Endothelial cell of umbilical vein (primary cell): Measurements from ENCODE around the gene NTRK2. TPM values are rescaled to one million over a fixed set of nuclear protein-coding genes. Genes with fewer than 3 reads are reported as not detected.

Source experiments
- BruUV-seq: library from RNA; stranded (reverse); fragments of 400-500 nt; replicated peaks from 2 replicates; lab custom pipeline; 2021; lab: Mats Ljungman, UMichigan
- CTCF ChIA-PET: fragments of 300-600, 350-600 bp; sonication (Branson Sonifier 250); formaldehyde crosslinking; loops from one replicate; lab custom pipeline; 2021; ENCODE audit warnings: antibody characterized with exemption, inconsistent platforms; lab: Charles Lee
- POLR2A ChIA-PET: fragments of 300-600, 350-600 bp; sonication (Branson Sonifier 250); formaldehyde crosslinking; loops from one replicate; lab custom pipeline; 2021; ENCODE audit warnings: antibody characterized with exemption, inconsistent platforms; lab: Charles Lee
- DNase-seq: peaks from one replicate; pipeline ENCODE4 v3.0.0-alpha.2; 2011; ENCODE audit warnings: low read depth, low spot score
- FAIRE-seq: peaks from 2 replicates; lab custom pipeline; 2011; peaks lifted over from hg19 to GRCh38; lab: Jason Lieb, UNC
- H2AFZ ChIP-seq: 2 replicates; pipeline ENCODE4 v1.6.0; 2012; ENCODE audit warnings: low read depth, low read length, control low read depth, inconsistent platforms
- H3K27ac ChIP-seq: 2 replicates; pipeline ENCODE4 v1.5.1; 2011; ENCODE audit warnings: low read depth, mild to moderate bottlenecking, control low read depth, low read length, moderate library complexity; ENCODE audit not compliant: insufficient read depth
- H3K27me3 ChIP-seq, 2 experiments: 2 replicates each; pipeline versions ENCODE4 v1.6.0 to v1.6.1; 2011; ENCODE audit warnings: low read length in 2 of 2, mixed read lengths in 1 of 2; ENCODE audit not compliant: control insufficient read depth in 2 of 2, insufficient read depth in 2 of 2
- H3K36me3 ChIP-seq, 2 experiments: 2 replicates in 1 of 2; 3 replicates in 1 of 2; pipeline ENCODE4 v1.5.1; 2011; ENCODE audit warnings: low read length in 2 of 2, mild to moderate bottlenecking in 1 of 2, moderate library complexity in 1 of 2; ENCODE audit not compliant: control insufficient read depth in 2 of 2, insufficient read depth in 2 of 2; ENCODE audit errors: extremely low read depth in 1 of 2
- H3K4me1 ChIP-seq: 3 replicates; pipeline ENCODE4 v1.5.1; 2011; ENCODE audit warnings: mild to moderate bottlenecking, low read length; ENCODE audit not compliant: control insufficient read depth, insufficient read depth; ENCODE audit errors: extremely low read depth
- H3K4me2 ChIP-seq: 2 replicates; pipeline ENCODE4 v1.6.1; 2011; ENCODE audit warnings: low read length, control low read depth, mixed read lengths; ENCODE audit not compliant: insufficient read depth
- H3K4me3 ChIP-seq, 3 experiments: fragments of 200-600 bp in 1 of 3; sonication (generic), shearing (Covaris generic) in 1 of 3; replicated peaks in 1 of 3; 2 replicates each; pipeline ENCODE4 v1.5.1; 2011 to 2016; ENCODE audit warnings: control low read depth in 3 of 3, low read length in 3 of 3, mild to moderate bottlenecking in 2 of 3, inconsistent platforms in 1 of 3, low read depth in 1 of 3, moderate library complexity in 1 of 3; ENCODE audit not compliant: insufficient read depth in 1 of 3
- H3K79me2 ChIP-seq: 2 replicates; pipeline ENCODE4 v1.6.0; 2012; ENCODE audit warnings: low read length, inconsistent platforms; ENCODE audit not compliant: control insufficient read depth, insufficient read depth
- H3K9ac ChIP-seq: replicated peaks from 2 replicates; pipeline ENCODE3; 2011; ENCODE audit warnings: low read length, control low read depth; ENCODE audit not compliant: insufficient read depth; ENCODE audit errors: extremely low read depth
- H3K9me1 ChIP-seq: replicated peaks from 3 replicates; pipeline ENCODE4 v1.6.0; 2011; ENCODE audit warnings: mild to moderate bottlenecking, low read length; ENCODE audit not compliant: control insufficient read depth, insufficient read depth; ENCODE audit errors: extremely low read depth
- H3K9me3 ChIP-seq: replicated peaks from 2 replicates; pipeline ENCODE4 v1.5.1; 2012; ENCODE audit warnings: low read length, inconsistent platforms; ENCODE audit not compliant: control insufficient read depth, insufficient read depth
- H4K20me1 ChIP-seq: replicated peaks from 2 replicates; pipeline ENCODE3; 2011; ENCODE audit warnings: mild to moderate bottlenecking, low read length; ENCODE audit not compliant: control insufficient read depth, insufficient read depth; ENCODE audit errors: extremely low read depth
- EZH2 ChIP-seq: IDR thresholded peaks from 2 replicates; pipeline ENCODE4 v1.6.1; 2012; ENCODE audit warnings: borderline replicate concordance, low read depth, mild to moderate bottlenecking, moderate library complexity, low read length, inconsistent platforms; ENCODE audit not compliant: severe bottlenecking
- FOS ChIP-seq: IDR thresholded peaks from 2 replicates; pipeline ENCODE4 v1.6.1; 2011; ENCODE audit warnings: mild to moderate bottlenecking, low read length, moderate library complexity, borderline replicate concordance; ENCODE audit not compliant: insufficient read depth
- GATA2 ChIP-seq: IDR thresholded peaks from 2 replicates; pipeline ENCODE4 v1.7.0; 2011; ENCODE audit warnings: low read depth, mild to moderate bottlenecking, moderate library complexity, mixed read lengths, low read length; ENCODE audit not compliant: insufficient read length, insufficient read depth
- JUN ChIP-seq: IDR thresholded peaks from 2 replicates; pipeline ENCODE4 v1.6.1; 2011; ENCODE audit warnings: borderline replicate concordance, low read depth; ENCODE audit not compliant: insufficient read length, insufficient read depth
- MYC ChIP-seq: IDR thresholded peaks from one replicate; pipeline ENCODE4 v1.6.1; 2011; ENCODE audit warnings: mild to moderate bottlenecking, low read depth, low read length
- POLR2A ChIP-seq: IDR thresholded peaks from 2 replicates; pipeline ENCODE4 v1.6.1; 2012; ENCODE audit warnings: low read depth, mild to moderate bottlenecking, control low read depth, low read length
- POLR2AphosphoS5 ChIP-seq: IDR thresholded peaks from 2 replicates; pipeline ENCODE4 v1.6.1; 2012; ENCODE audit warnings: low read depth, mild to moderate bottlenecking, control low read depth, low read length, moderate library complexity; ENCODE audit not compliant: insufficient read depth
- dilution Hi-C: fragments of 300-500 bp; cut with MboI; formaldehyde crosslinking; loops from one replicate; pipeline ENCODE4 v1.15.0; 2019; ENCODE audit warnings: low sequenced_read_pairs; ENCODE audit not compliant: extremely low pct_ligation_motif_present
- intact Hi-C: fragments of 100-400 bp; cut with micrococcal nuclease; formaldehyde crosslinking; loops from one replicate; pipeline ENCODE4 v1.10.0; 2022
- polyA plus RNA-seq, 4 experiments: library from polyadenylated mRNA; depleted of rRNA in 3 of 4; stranded (reverse) in 3 of 4; unstranded in 1 of 4; fragments of >200 nt; gene quantifications; 2 replicates each; pipeline versions ENCODE4 v1.2.1 to v1.2.3, GENCODE V29; 2011 to 2012; ENCODE audit warnings: missing spikeins in 1 of 4
- total RNA-seq: library from RNA; stranded (reverse); gene quantifications from 2 replicates; pipeline ENCODE4 v1.2.3, GENCODE V29; 2021
- TF ChIP-seq, protein P1 (sequence below): IDR thresholded peaks from 2 replicates; pipeline ENCODE4 v1.6.1; 2011; ENCODE audit not compliant: insufficient read depth, insufficient read length
- TF ChIP-seq, protein P2 (sequence below), 2 donors: IDR thresholded peaks; 1 replicate in 1 of 2; 2 replicates in 1 of 2; pipeline ENCODE4 v1.5.1; 2011; ENCODE audit warnings: low read length in 2 of 2, mild to moderate bottlenecking in 2 of 2, moderate library complexity in 2 of 2, control low read depth in 1 of 2, inconsistent platforms in 1 of 2, low read depth in 1 of 2; ENCODE audit not compliant: insufficient read depth in 1 of 2; ENCODE audit errors: extremely low read depth in 1 of 2

NTRK2 gene
- total and polyA plus RNA-seq, 2 donors (not counting 3 experiments of a cell fraction or from before 2014, with no cell fraction given) = 0.01 to 0.13 TPM

DNA sequence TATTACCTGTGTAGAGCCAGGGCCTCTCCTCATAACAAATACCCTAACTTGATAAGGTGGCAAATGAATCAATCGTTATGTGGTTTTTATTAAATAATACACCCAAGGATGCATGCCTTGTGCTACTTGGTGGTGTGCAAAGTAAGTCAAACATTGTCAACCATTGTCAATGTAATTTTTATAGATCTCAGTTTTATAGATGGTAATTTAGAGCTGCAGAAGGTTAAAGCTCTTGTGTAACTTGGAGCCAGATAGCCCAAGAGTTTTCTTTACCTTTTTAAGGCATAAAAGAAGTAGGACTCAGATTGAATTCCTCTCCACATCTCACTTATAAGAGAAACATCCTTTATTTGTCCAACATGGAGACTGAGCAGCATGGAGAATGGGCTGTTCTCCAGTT, 304.7 kb downstream of the NTRK2 start:
- Histone ChIP-seq H3K4me3 (no peak overlapping the region), H3K79me2 (no peaks in the 10 kb centered on the region), H3K9ac (no peak overlapping the region), H4K20me1 (no peaks in the 10 kb centered on the region), H3K4me1 (no peaks in the 10 kb centered on the region), H3K27me3 (no peaks in the 10 kb centered on the region), H3K36me3 (no peaks in the 10 kb centered on the region), H3K9me3 (no peaks in the 10 kb centered on the region), H3K27ac (no peak overlapping the region), H2AFZ (no peak overlapping the region), H3K4me2 (no peak overlapping the region), H3K9me1 (no peaks in the 10 kb centered on the region)
- no TSS peak for BruUV-seq
- ChIA-PET POLR2A (no interaction called here), CTCF (no interaction called here)
- FAIRE-seq (no peak), DNase-seq (no peak)
- intact Hi-C loops = no loop called here
- TF ChIP-seq JUN (no peak), MYC (no peak), POLR2A (no peak), FOS (no peak), POLR2AphosphoS5 (no peak), EZH2 (no peak), GATA2 (no peak)
- TF ChIP-seq, protein P1, sequence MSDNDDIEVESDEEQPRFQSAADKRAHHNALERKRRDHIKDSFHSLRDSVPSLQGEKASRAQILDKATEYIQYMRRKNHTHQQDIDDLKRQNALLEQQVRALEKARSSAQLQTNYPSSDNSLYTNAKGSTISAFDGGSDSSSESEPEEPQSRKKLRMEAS = no peak
- TF ChIP-seq, protein P2, sequence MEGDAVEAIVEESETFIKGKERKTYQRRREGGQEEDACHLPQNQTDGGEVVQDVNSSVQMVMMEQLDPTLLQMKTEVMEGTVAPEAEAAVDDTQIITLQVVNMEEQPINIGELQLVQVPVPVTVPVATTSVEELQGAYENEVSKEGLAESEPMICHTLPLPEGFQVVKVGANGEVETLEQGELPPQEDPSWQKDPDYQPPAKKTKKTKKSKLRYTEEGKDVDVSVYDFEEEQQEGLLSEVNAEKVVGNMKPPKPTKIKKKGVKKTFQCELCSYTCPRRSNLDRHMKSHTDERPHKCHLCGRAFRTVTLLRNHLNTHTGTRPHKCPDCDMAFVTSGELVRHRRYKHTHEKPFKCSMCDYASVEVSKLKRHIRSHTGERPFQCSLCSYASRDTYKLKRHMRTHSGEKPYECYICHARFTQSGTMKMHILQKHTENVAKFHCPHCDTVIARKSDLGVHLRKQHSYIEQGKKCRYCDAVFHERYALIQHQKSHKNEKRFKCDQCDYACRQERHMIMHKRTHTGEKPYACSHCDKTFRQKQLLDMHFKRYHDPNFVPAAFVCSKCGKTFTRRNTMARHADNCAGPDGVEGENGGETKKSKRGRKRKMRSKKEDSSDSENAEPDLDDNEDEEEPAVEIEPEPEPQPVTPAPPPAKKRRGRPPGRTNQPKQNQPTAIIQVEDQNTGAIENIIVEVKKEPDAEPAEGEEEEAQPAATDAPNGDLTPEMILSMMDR (IDR thresholded peaks at IDR 0.05; ENCODE audit: extremely low read depth in 1 of 2, insufficient read depth in 1 of 2, low read depth in 1 of 2, low read length in 2 of 2) = no peak
- dilution Hi-C loops = no loop called here
